Osteoblast (primary cell): ENCODE results near the gene MAFF. TPM values are rescaled to one million over a fixed set of nuclear protein-coding genes. Genes with fewer than 3 reads are reported as not detected.

ENCODE experiments used
- DNase-seq: peaks from one replicate; pipeline ENCODE4 v3.0.0; 2011; ENCODE audit warnings: low spot score, mixed read lengths; ENCODE audit not compliant: insufficient read length; ENCODE audit errors: missing footprints
- H2AFZ ChIP-seq: 2 replicates; pipeline ENCODE4 v1.6.0; 2011; ENCODE audit warnings: mild to moderate bottlenecking, low read length
- H3K27ac ChIP-seq: 2 replicates; pipeline ENCODE4 v1.5.1; 2011; ENCODE audit warnings: mild to moderate bottlenecking, low read depth, low read length, moderate library complexity
- H3K27me3 ChIP-seq: 2 replicates; pipeline ENCODE4 v1.6.0; 2012; ENCODE audit warnings: mild to moderate bottlenecking, control low read depth, inconsistent platforms, low read length, moderate library complexity; ENCODE audit not compliant: insufficient read depth
- H3K36me3 ChIP-seq: 2 replicates; pipeline ENCODE4 v1.5.1; 2011; ENCODE audit warnings: mild to moderate bottlenecking, low read length, control low read depth, moderate library complexity; ENCODE audit not compliant: insufficient read depth
- H3K4me1 ChIP-seq: 2 replicates; pipeline ENCODE4 v1.5.1; 2011; ENCODE audit warnings: mild to moderate bottlenecking, low read length, control low read depth, moderate library complexity; ENCODE audit not compliant: insufficient read depth
- H3K4me2 ChIP-seq: 2 replicates; pipeline ENCODE4 v1.6.0; 2011; ENCODE audit warnings: mild to moderate bottlenecking, low read length; ENCODE audit not compliant: insufficient read depth
- H3K4me3 ChIP-seq: fragments of 200-600 bp; sonication (generic); 3 replicates; pipeline ENCODE4 v1.5.1; 2012; ENCODE audit warnings: mild to moderate bottlenecking, low read length, inconsistent platforms; ENCODE audit not compliant: insufficient read depth
- H3K79me2 ChIP-seq: 2 replicates; pipeline ENCODE4 v1.6.0; 2012; ENCODE audit warnings: mild to moderate bottlenecking, low read length, control low read depth, inconsistent platforms; ENCODE audit not compliant: insufficient read depth
- H3K9me3 ChIP-seq: 2 replicates; pipeline ENCODE4 v1.5.1; 2011; ENCODE audit warnings: low read depth, low read length, control low read depth
- H4K20me1 ChIP-seq: 2 replicates; pipeline ENCODE4 v1.6.0; 2012; ENCODE audit warnings: mild to moderate bottlenecking, low read length, control low read depth; ENCODE audit not compliant: insufficient read depth
- total RNA-seq: library from RNA; depleted of rRNA; stranded (reverse); fragments of >200 nt; gene quantifications from 2 replicates; pipeline ENCODE4 v1.2.3, GENCODE V29; 2012
- TF ChIP-seq, protein P1 (sequence below): IDR thresholded peaks from 2 replicates; pipeline ENCODE4 v1.5.1; 2011; ENCODE audit warnings: mild to moderate bottlenecking, low read depth, low read length, moderate library complexity; ENCODE audit errors: extremely low read depth

The MAFF gene
- total RNA-seq, 1 donor: 22.4 TPM

- Histone ChIP-seq H3K4me1 (peaks cover 21% of the 10 kb centered on the region), H3K27ac (no peak overlapping the region), H3K9me3 (no peaks in the 10 kb centered on the region), H2AFZ (peak overlapping the region; percentile 0), H3K4me3 (no peak overlapping the region), H3K4me2 (no peak overlapping the region), H4K20me1 (no peaks in the 10 kb centered on the region), H3K79me2 (no peaks in the 10 kb centered on the region), H3K27me3 (no peaks in the 10 kb centered on the region), H3K36me3 (no peaks in the 10 kb centered on the region)
- peak; percentile 58 for DNase-seq
- TF ChIP-seq, protein P1, sequence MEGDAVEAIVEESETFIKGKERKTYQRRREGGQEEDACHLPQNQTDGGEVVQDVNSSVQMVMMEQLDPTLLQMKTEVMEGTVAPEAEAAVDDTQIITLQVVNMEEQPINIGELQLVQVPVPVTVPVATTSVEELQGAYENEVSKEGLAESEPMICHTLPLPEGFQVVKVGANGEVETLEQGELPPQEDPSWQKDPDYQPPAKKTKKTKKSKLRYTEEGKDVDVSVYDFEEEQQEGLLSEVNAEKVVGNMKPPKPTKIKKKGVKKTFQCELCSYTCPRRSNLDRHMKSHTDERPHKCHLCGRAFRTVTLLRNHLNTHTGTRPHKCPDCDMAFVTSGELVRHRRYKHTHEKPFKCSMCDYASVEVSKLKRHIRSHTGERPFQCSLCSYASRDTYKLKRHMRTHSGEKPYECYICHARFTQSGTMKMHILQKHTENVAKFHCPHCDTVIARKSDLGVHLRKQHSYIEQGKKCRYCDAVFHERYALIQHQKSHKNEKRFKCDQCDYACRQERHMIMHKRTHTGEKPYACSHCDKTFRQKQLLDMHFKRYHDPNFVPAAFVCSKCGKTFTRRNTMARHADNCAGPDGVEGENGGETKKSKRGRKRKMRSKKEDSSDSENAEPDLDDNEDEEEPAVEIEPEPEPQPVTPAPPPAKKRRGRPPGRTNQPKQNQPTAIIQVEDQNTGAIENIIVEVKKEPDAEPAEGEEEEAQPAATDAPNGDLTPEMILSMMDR: no peak
These were observed 29.6 kb upstream of the MAFF start for GRCh38 chr22:38171927-38172831.

DNA sequence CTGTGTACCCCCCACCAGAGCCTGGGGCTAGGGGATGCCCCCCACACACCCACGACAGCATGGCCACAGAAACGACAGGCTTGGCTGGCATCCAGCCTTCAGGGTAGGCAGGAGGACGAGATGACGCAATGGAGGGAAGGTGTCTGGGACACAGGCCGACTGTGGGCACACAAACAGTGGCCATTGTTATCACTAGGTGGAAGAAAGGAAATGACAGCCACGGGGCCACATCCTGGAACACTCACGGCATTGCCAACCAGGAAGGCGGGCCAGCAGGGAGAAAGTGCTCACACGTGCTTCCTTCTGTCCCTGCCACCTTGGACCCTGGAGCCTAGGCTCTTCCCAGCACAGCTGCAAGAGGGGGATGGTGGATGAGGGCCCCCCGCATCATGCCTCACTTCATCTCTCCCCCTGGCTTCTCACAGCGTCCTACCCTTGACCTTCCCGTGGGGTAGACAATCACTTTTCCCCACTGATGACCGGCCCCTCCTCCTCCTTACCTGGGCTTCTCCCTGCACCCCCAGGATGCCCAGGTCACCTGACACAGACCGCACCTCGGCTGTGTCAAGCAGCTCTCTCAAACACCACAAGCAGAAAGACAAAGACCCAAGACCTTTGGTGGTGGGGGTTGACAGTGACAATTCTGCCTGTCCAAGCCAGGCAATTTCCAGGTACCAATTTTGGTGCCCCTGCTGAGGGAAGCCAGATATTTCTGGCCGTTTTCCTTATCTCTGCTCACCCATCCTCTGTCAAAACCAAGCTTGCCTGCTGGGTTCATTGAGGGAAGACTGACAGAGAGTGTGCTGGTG lies 28.8 kb upstream of the MAFF start:
- no peaks in the 10 kb centered on the region for H3K27me3 ChIP-seq
- H3K79me2 ChIP-seq: no peaks in the 10 kb centered on the region
- H2AFZ ChIP-seq: peak overlapping the region; percentile 0
- no peak overlapping the region for H3K27ac ChIP-seq
- no peaks in the 10 kb centered on the region for H3K36me3 ChIP-seq
- H3K4me1 ChIP-seq: peaks cover 29% of the 10 kb centered on the region
- DNase-seq: no peak
- TF ChIP-seq, protein P1: no peak
- no peak overlapping the region for H3K4me3 ChIP-seq
- no peak overlapping the region for H3K4me2 ChIP-seq
- no peaks in the 10 kb centered on the region for H3K9me3 ChIP-seq
- no peaks in the 10 kb centered on the region for H4K20me1 ChIP-seq

GRCh38 chr22:38173641-38173906 lies 28.2 kb upstream of the MAFF start:
- Histone ChIP-seq H3K4me1 (peaks cover 33% of the 10 kb centered on the region), H4K20me1 (no peaks in the 10 kb centered on the region), H3K9me3 (no peaks in the 10 kb centered on the region), H3K79me2 (no peaks in the 10 kb centered on the region), H3K4me2 (no peak overlapping the region), H2AFZ (no peak overlapping the region), H3K27me3 (no peaks in the 10 kb centered on the region), H3K27ac (no peak overlapping the region), H3K36me3 (no peaks in the 10 kb centered on the region), H3K4me3 (no peak overlapping the region)
- TF ChIP-seq, protein P1: no peak
- DNase-seq: no peak

DNA sequence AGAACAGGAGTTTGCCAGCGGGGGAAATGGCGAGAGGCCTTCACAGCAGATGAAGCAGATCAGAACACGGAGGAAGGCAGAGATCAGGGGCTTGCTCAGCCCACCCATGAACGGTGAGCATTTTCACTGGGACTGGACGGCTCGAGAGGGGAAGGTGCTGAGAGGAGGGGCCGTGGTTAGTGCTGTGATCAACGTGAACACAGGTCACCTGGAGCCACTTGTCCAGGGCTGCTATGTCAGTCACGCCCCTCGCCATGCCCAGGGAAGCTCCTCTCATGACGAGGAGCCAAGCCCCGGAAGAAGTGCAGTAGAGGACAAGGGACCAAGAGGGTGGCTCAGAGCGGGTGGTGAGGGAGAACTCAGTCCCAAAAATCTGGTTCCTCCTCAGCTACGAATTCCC lies 27.2 kb upstream of the MAFF start:
- Histone ChIP-seq H3K79me2 (no peaks in the 10 kb centered on the region), H3K27ac (no peak overlapping the region), H3K4me3 (no peak overlapping the region), H3K9me3 (no peaks in the 10 kb centered on the region), H2AFZ (no peak overlapping the region), H3K4me1 (peaks cover 33% of the 10 kb centered on the region), H4K20me1 (no peaks in the 10 kb centered on the region), H3K27me3 (no peaks in the 10 kb centered on the region), H3K4me2 (no peak overlapping the region), H3K36me3 (no peaks in the 10 kb centered on the region)
- TF ChIP-seq, protein P1: no peak
- DNase-seq: no peak
